ENCODE results near the gene ADORA2A.

- TF ChIP-seq POLR2AphosphoS5 (IDR thresholded peaks at IDR 0.05; ENCODE audit: borderline replicate concordance, low read depth, low read length): no peak
- TF ChIP-seq EZH2 (IDR thresholded peaks at IDR 0.05): no peak
- no peak for TF ChIP-seq FOXP2 (optimal IDR thresholded peaks at IDR 0.05; ENCODE audit: control extremely low read depth, extremely low read length, insufficient read depth)
Measured at GRCh38 chr22:24420977-24421343, 6.4 kb upstream of the ADORA2A start.
